CD4-positive, alpha-beta T cell (primary cell): ENCODE data around the gene REEP2. TPM values are rescaled to one million over a fixed set of nuclear protein-coding genes. Genes with fewer than 3 reads are reported as not detected.
"Not testable (repeated sequence)": the region's sequence is repeated elsewhere in the genome, so short reads cannot be mapped to it uniquely, and the experiment has no call there.

Experiments used
- ATAC-seq: fragments of 200-7000 bp; cut with Tn5 transposase; one replicate; pipeline ENCODE4 v1.10.0; 2022; ENCODE audit warnings: mild to moderate bottlenecking; ENCODE audit not compliant: poor library complexity
- CTCF ChIA-PET: fragments of 350-600 bp; sonication (Branson Sonifier 250); formaldehyde crosslinking; loops from one replicate; lab custom pipeline; 2021; ENCODE audit warnings: antibody characterized with exemption, inconsistent platforms; lab: Charles Lee
- POLR2A ChIA-PET: fragments of 350-600 bp; sonication (Branson Sonifier 250); formaldehyde crosslinking; loops from one replicate; lab custom pipeline; 2021; ENCODE audit warnings: antibody characterized with exemption, inconsistent platforms; lab: Charles Lee
- DNase-seq, 14 experiments: peaks; one replicate each; pipeline ENCODE4 v3.0.0-alpha.2; 2013 to 2020; ENCODE audit warnings: mixed read lengths in 2 of 14
- H3K27ac ChIP-seq, 2 donors: one replicate each; pipeline versions ENCODE4 v1.5.1 to v1.7.0; 2013; ENCODE audit warnings: low read length in 2 of 2, low read depth in 1 of 2, mild to moderate bottlenecking in 1 of 2
- H3K27me3 ChIP-seq, 2 experiments: 1 replicate in 1 of 2; 2 replicates in 1 of 2; pipeline versions ENCODE4 v1.6.1 to v1.7.0; 2013; ENCODE audit warnings: low read length in 2 of 2, control low read depth in 1 of 2, mild to moderate bottlenecking in 1 of 2, moderate library complexity in 1 of 2; ENCODE audit not compliant: insufficient read depth in 2 of 2, control insufficient read depth in 1 of 2
- H3K36me3 ChIP-seq: one replicate; pipeline ENCODE4 v1.6.1; 2013; ENCODE audit warnings: low read length, control low read depth; ENCODE audit not compliant: insufficient read depth
- H3K4me1 ChIP-seq: one replicate; pipeline ENCODE4 v1.6.1; 2013; ENCODE audit warnings: low read length, control low read depth; ENCODE audit not compliant: insufficient read depth
- H3K4me3 ChIP-seq: one replicate; pipeline ENCODE4 v1.5.1; 2013; ENCODE audit warnings: mild to moderate bottlenecking, low read length, moderate library complexity
- H3K9me3 ChIP-seq, 2 experiments: 1 replicate in 1 of 2; 2 replicates in 1 of 2; pipeline versions ENCODE4 v1.6.1 to v1.7.0; 2013; ENCODE audit warnings: low read length in 2 of 2, mild to moderate bottlenecking in 2 of 2, control low read depth in 1 of 2, moderate library complexity in 1 of 2; ENCODE audit not compliant: control insufficient read depth in 1 of 2, insufficient read depth in 1 of 2
- H3K27ac Mint-ChIP-seq: one replicate; pipeline ENCODE4 v1.8.0; 2020; ENCODE audit warnings: mixed read lengths
- H3K27me3 Mint-ChIP-seq: one replicate; pipeline ENCODE4 v1.8.0; 2021; ENCODE audit warnings: mixed read lengths
- H3K36me3 Mint-ChIP-seq: one replicate; pipeline ENCODE4 v1.8.0; 2021; ENCODE audit warnings: low read depth, mixed read lengths
- H3K4me1 Mint-ChIP-seq: one replicate; pipeline ENCODE4 v1.8.0; 2021; ENCODE audit warnings: low read depth, mixed read lengths
- H3K4me3 Mint-ChIP-seq: one replicate; pipeline ENCODE4 v1.8.0; 2020; ENCODE audit warnings: mild to moderate bottlenecking, mixed read lengths
- H3K9me3 Mint-ChIP-seq: one replicate; pipeline ENCODE4 v1.8.0; 2020; ENCODE audit warnings: mixed read lengths
- intact Hi-C, 2 experiments: fragments of 100-400 bp; cut with DNase I in 1 of 2; cut with micrococcal nuclease in 1 of 2; formaldehyde crosslinking; loops; one replicate each; pipeline versions ENCODE4 v1.15.1 to v1.9.0; 2023 to 2025; cut with DNase I, micrococcal nuclease
- total RNA-seq, 174 experiments: library from RNA in 2 of 174; stranded (reverse) in 2 of 174; gene quantifications; one replicate each; pipeline ENCODE4 v1.2.3 and lab custom pipeline; 2021 to 2026
- TF ChIP-seq, protein P1 (sequence below): fragments of 200-600 bp; IDR thresholded peaks from one replicate; pipeline ENCODE4 v1.8.0; 2022; ENCODE audit warnings: antibody characterized with exemption, mild to moderate bottlenecking

The REEP2 gene
- total RNA-seq, 2 experiments from 2014 or later: 0.33 to 0.34 TPM

DNA sequence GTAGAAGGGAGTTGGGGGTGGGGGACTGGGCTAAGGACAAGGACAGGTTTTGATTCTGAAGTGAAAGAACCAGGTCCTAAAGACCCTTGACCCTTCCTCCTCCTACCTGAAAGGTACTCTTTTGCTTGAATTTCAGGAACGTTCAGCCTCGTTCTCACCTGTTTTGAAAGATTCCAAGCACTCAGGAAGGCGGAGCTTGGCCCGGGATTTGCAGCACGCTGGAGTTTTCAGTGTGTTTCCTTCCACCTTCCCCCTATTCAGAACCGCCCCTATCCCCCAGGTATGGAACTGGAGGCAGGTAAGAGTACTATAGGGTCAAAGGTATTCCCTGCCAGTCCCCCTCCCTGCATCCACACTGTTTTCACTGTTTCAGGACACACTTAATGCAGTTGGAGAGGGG, 33.5 kb downstream of the REEP2 start:
- peaks cover 4% of the 10 kb centered on the region for H3K36me3 ChIP-seq

DNA sequence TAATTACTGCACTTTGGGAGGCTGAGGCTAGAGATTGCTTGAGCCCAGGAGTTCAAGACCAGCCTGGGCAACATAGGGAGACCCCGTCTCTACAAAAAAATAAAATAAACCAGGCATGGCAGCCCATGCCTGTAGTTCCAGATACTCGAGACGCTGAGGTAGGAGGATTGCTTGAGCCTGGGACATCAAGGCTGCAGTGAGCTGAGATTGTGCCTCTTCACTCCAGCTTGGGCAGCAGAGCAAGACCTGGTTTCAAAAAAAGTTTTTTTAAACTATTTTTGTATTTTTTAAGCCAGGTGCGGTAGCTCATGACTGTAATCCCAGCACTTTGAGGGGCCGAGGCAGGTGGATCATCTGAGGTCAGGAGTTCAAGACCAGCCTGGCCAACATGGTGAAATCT, 34.3 kb downstream of the REEP2 start:
- H3K4me1 Mint-ChIP-seq, H3K4me3 Mint-ChIP-seq, H3K4me1 ChIP-seq, H3K27me3 ChIP-seq, H3K4me3 ChIP-seq, intact Hi-C loops, DNase-seq, H3K27me3 Mint-ChIP-seq, CTCF ChIA-PET, H3K36me3 ChIP-seq, H3K36me3 Mint-ChIP-seq, POLR2A ChIA-PET, H3K9me3 Mint-ChIP-seq, H3K27ac ChIP-seq, ATAC-seq, H3K27ac Mint-ChIP-seq, H3K9me3 ChIP-seq: not testable (repeated sequence)

More for the DNA sequence above, 33.5 kb downstream of the REEP2 start:
- Mint-ChIP-seq H3K4me1 (peaks cover 16% of the 10 kb centered on the region), H3K4me3 (no peak overlapping the region), H3K27ac (no peak overlapping the region), H3K9me3 (no peaks in the 10 kb centered on the region), H3K36me3 (peaks cover 10% of the 10 kb centered on the region), H3K27me3 (no peaks in the 10 kb centered on the region)
- no peaks in the 10 kb centered on the region for H3K9me3 ChIP-seq
- intact Hi-C loops: no loop called here
- no peak for DNase-seq
- ATAC-seq: no peak
- H3K27ac ChIP-seq: no peak overlapping the region
- H3K27me3 ChIP-seq: no peaks in the 10 kb centered on the region
- ChIA-PET POLR2A (no interaction called here), CTCF (no interaction called here)
- TF ChIP-seq, protein P1, sequence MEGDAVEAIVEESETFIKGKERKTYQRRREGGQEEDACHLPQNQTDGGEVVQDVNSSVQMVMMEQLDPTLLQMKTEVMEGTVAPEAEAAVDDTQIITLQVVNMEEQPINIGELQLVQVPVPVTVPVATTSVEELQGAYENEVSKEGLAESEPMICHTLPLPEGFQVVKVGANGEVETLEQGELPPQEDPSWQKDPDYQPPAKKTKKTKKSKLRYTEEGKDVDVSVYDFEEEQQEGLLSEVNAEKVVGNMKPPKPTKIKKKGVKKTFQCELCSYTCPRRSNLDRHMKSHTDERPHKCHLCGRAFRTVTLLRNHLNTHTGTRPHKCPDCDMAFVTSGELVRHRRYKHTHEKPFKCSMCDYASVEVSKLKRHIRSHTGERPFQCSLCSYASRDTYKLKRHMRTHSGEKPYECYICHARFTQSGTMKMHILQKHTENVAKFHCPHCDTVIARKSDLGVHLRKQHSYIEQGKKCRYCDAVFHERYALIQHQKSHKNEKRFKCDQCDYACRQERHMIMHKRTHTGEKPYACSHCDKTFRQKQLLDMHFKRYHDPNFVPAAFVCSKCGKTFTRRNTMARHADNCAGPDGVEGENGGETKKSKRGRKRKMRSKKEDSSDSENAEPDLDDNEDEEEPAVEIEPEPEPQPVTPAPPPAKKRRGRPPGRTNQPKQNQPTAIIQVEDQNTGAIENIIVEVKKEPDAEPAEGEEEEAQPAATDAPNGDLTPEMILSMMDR: no peak
- no peak overlapping the region for H3K4me3 ChIP-seq
- H3K4me1 ChIP-seq: peaks cover 9% of the 10 kb centered on the region

DNA sequence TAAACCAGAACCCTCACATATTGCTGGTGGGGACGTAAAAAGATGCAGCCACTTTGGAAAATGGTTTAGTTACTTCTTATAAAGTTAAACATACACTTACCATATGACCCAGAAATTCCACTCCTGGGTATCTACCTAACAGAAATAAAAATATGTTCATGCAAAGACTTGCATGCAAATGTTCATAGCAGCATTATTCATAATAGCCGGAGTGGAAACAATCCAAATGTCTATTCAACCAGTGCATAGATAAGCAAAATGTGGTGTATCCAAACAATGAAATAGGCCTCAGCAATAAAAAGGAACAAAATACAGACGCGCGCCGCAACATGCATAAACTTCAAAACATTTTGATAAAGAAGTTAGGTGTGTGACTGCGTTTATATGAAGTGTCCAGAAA, 38.1 kb downstream of the REEP2 start:
- POLR2A ChIA-PET: no interaction called here
- TF ChIP-seq, protein P1: no peak
- no peak overlapping the region for H3K4me3 Mint-ChIP-seq
- no peak for DNase-seq
- Histone ChIP-seq H3K4me3 (no peak overlapping the region), H3K4me1 (no peaks in the 10 kb centered on the region), H3K36me3 (no peaks in the 10 kb centered on the region), H3K27me3 (no peaks in the 10 kb centered on the region), H3K9me3 (no peaks in the 10 kb centered on the region), H3K27ac (no peak overlapping the region)
- H3K36me3 Mint-ChIP-seq: no peaks in the 10 kb centered on the region
- H3K27ac Mint-ChIP-seq: no peak overlapping the region
- CTCF ChIA-PET: no interaction called here
- no peaks in the 10 kb centered on the region for H3K4me1 Mint-ChIP-seq
- intact Hi-C loops: no loop called here
- ATAC-seq: no peak
- H3K27me3 Mint-ChIP-seq: no peaks in the 10 kb centered on the region
- H3K9me3 Mint-ChIP-seq: no peaks in the 10 kb centered on the region

DNA sequence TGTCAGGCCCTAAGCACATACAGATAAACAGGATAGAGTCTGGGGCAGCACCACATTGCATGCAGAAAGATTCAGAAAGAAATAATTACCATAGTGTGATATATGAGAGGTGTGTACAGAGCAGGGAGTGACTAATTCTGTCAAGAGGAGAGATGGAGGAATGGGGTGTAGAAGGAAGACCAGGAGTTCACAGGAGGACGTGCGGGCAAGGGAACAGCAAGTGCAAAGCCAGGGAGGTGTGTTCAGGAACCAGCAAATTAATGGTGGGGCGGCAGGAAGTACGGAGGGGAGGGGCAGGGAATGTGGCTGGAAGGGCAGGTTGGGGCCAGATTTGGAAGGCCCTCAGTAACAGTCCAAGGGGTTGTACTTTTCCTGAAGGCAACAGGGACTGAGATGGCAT, 43.8 kb downstream of the REEP2 start:
- DNase-seq (no peak), ATAC-seq (no peak)
- no peak overlapping the region for H3K4me3 Mint-ChIP-seq
- no peaks in the 10 kb centered on the region for H3K9me3 Mint-ChIP-seq
- TF ChIP-seq, protein P1: no peak
- POLR2A ChIA-PET: no interaction called here
- H3K4me1 Mint-ChIP-seq: no peaks in the 10 kb centered on the region
- CTCF ChIA-PET: interaction anchor here (0.7 kb wide), 1 partner anchor 17 kb away, joined by 3 read pairs; no protein-coding TSS in a partner anchor
- no peaks in the 10 kb centered on the region for H3K27me3 Mint-ChIP-seq
- H3K4me1 ChIP-seq: no peaks in the 10 kb centered on the region
- H3K4me3 ChIP-seq: no peak overlapping the region
- intact Hi-C loops: no loop called here
- H3K9me3 ChIP-seq: no peaks in the 10 kb centered on the region
- no peak overlapping the region for H3K27ac ChIP-seq
- no peaks in the 10 kb centered on the region for H3K27me3 ChIP-seq
- H3K36me3 ChIP-seq: no peaks in the 10 kb centered on the region
- no peaks in the 10 kb centered on the region for H3K36me3 Mint-ChIP-seq
- H3K27ac Mint-ChIP-seq: no peak overlapping the region
